PC-3 (cell line): Measurements from ENCODE around the gene ENPP7. TPM values are rescaled to one million over a fixed set of nuclear protein-coding genes. Genes with fewer than 3 reads are reported as not detected.
A peak's percentile ranks its signal among the peaks of the same experiment; 100 is the strongest.

Source experiments
- ATAC-seq: fragments of 200-7000 bp; cut with Tn5 transposase; 2 replicates; pipeline ENCODE4 v1.9.1; 2020; ENCODE audit warnings: mild to moderate bottlenecking, moderate library complexity
- BruUV-seq: library from RNA; stranded (reverse); fragments of 400-500 nt; replicated peaks from 2 replicates; lab custom pipeline; 2021; lab: Mats Ljungman, UMichigan
- CTCF ChIA-PET: fragments of 300-600 bp; sonication (Branson Sonifier 250); formaldehyde crosslinking; loops from one replicate; lab custom pipeline; 2022; ENCODE audit warnings: antibody characterized with exemption; lab: Charles Lee
- POLR2A ChIA-PET: fragments of 300-600 bp; sonication (Branson Sonifier 250); formaldehyde crosslinking; loops from one replicate; lab custom pipeline; 2022; ENCODE audit warnings: antibody characterized with exemption; ENCODE audit not compliant: unreplicated experiment; lab: Charles Lee
- DNase-seq: peaks from one replicate; pipeline ENCODE4 v3.0.0-alpha.2; 2015
- H2AFZ ChIP-seq: fragments of 300-600 bp; sonication (generic); 2 replicates; pipeline ENCODE4 v1.6.0; 2016; ENCODE audit warnings: antibody characterized with exemption, low read length
- H3F3A ChIP-seq: fragments of 300-600 bp; sonication (generic); one replicate; pipeline ENCODE4 v1.6.0; 2017; ENCODE audit warnings: antibody characterized with exemption, low read length, control low read depth, mild to moderate bottlenecking; ENCODE audit not compliant: unreplicated experiment
- H3K27ac ChIP-seq: fragments of 300-600 bp; sonication (generic); 2 replicates; pipeline ENCODE4 v1.5.1; 2016; ENCODE audit warnings: mild to moderate bottlenecking, low read length
- H3K27me3 ChIP-seq: fragments of 300-600 bp; sonication (generic); 2 replicates; pipeline ENCODE4 v1.6.1; 2016; ENCODE audit warnings: low read length, mixed read lengths
- H3K36me3 ChIP-seq: fragments of 300-600 bp; sonication (generic); 2 replicates; pipeline ENCODE4 v1.6.1; 2016; ENCODE audit warnings: low read depth, mixed run types, low read length, mixed read lengths
- H3K4me1 ChIP-seq: fragments of 300-600 bp; sonication (generic); 2 replicates; pipeline ENCODE4 v1.5.1; 2016; ENCODE audit warnings: low read length; ENCODE audit not compliant: insufficient read depth
- H3K4me2 ChIP-seq: fragments of 300-600 bp; sonication (generic); 2 replicates; pipeline ENCODE4 v1.6.0; 2016; ENCODE audit warnings: low read length
- H3K4me3 ChIP-seq: fragments of 300-600 bp; sonication (generic); 2 replicates; pipeline ENCODE4 v1.5.1; 2016; ENCODE audit warnings: mild to moderate bottlenecking, low read length, mixed read lengths
- H3K79me2 ChIP-seq: fragments of 300-600 bp; sonication (generic); 2 replicates; pipeline ENCODE4 v1.6.1; 2017; ENCODE audit warnings: low read length, mixed read lengths
- H3K9ac ChIP-seq: fragments of 300-600 bp; sonication (generic); 2 replicates; pipeline ENCODE4 v1.6.0; 2016; ENCODE audit warnings: mild to moderate bottlenecking, low read length
- H3K9me2 ChIP-seq: fragments of 300-600 bp; sonication (generic); replicated peaks from 2 replicates; pipeline ENCODE4 v1.6.1; 2016; ENCODE audit warnings: mixed run types, low read length, mixed read lengths
- H3K9me3 ChIP-seq: fragments of 300-600 bp; sonication (generic); 2 replicates; pipeline ENCODE4 v1.6.1; 2016; ENCODE audit warnings: low read length, mixed read lengths
- H4K20me1 ChIP-seq: fragments of 300-600 bp; sonication (generic); 2 replicates; pipeline ENCODE4 v1.6.1; 2016; ENCODE audit warnings: low read length, mixed read lengths
- EZH2 ChIP-seq: fragments of 300-600 bp; sonication (generic); IDR thresholded peaks from one replicate; pipeline ENCODE4 v1.6.1; 2017; ENCODE audit warnings: antibody characterized with exemption, mild to moderate bottlenecking, low read length; ENCODE audit not compliant: unreplicated experiment
- EZH2phosphoT487 ChIP-seq: fragments of 300-600 bp; sonication (generic); IDR thresholded peaks from 2 replicates; pipeline ENCODE4 v1.6.1; 2018; ENCODE audit warnings: mild to moderate bottlenecking, antibody characterized with exemption, low read length, borderline replicate concordance
- intact Hi-C: fragments of 100-400 bp; cut with micrococcal nuclease; formaldehyde crosslinking; loops from 2 replicates; pipeline ENCODE4 v1.9.0; 2023
- total RNA-seq: library from RNA; depleted of rRNA; stranded (reverse); fragments of >200 nt; gene quantifications from 2 replicates; pipeline ENCODE4 v1.2.3, GENCODE V29; 2014
- TF ChIP-seq, protein P1 (sequence below): fragments of 300-600 bp; sonication (generic); conservative IDR thresholded peaks from 2 replicates; pipeline ENCODE4 v1.5.1; 2017; ENCODE audit warnings: antibody characterized with exemption, low read depth, mild to moderate bottlenecking, low read length

ENPP7 gene
- total RNA-seq, 1 experiment from 2014 or later = not detected

DNA sequence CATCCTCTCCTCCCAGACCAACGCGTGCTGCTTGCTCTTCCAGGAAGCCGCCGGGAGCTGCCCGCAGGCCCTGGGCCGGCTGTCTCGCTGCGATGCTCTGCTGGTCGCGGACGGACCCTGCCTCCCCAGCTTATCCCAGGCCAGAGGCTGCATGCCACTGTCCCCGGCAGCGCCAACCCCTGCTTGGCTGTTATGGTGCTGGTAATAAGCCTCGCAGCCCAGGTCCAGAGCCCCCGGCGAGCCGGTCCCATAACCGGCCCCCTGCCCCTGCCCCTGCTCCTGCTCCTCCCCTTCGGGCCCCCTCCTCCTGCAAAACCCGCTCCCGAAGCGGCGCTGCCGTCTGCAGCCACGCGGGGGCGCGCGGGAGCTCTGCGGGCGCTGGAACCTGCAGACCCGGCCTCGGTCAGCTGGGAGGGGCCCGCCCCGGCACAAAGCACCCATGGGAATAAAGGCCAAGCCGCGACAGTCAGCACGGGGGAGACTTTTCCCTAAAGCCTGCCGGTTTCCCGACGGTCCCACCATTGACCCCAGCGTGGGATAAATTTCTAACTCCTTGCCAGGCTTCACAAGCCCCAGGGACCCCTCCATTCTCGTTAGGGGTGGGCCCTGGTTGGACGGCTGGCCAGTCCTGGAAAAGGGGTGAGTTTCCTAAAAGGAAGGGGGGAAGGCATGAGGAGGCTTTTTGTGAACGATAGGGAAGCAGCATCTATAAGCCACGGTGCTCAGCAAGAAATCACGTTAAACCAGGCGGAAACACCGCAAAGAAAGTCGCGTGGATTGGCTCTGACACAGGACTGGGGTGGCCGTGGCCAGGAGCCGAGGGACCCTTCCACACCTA lies 11.2 kb downstream of the ENPP7 start:
- Histone ChIP-seq H3K27ac (no peak overlapping the region), H3K4me2 (peak overlapping the region; percentile 87), H3F3A (no peaks in the 10 kb centered on the region), H3K36me3 (no peaks in the 10 kb centered on the region), H3K9ac (no peak overlapping the region), H3K4me1 (peaks cover 36% of the 10 kb centered on the region), H3K79me2 (no peaks in the 10 kb centered on the region), H3K4me3 (peak overlapping the region; percentile 59), H2AFZ (peak overlapping the region; percentile 71), H3K27me3 (no peaks in the 10 kb centered on the region), H3K9me2 (no peaks in the 10 kb centered on the region), H4K20me1 (no peaks in the 10 kb centered on the region), H3K9me3 (no peaks in the 10 kb centered on the region)
- DNase-seq (peak; percentile 87), ATAC-seq (peak; percentile 64)
- ChIA-PET CTCF (interaction anchor here (0.6 to 2.1 kb wide), 11 partner anchors 20 to 743 kb away, joined by 3 to 6 read pairs (median 4); no protein-coding TSS in a partner anchor), POLR2A (interaction anchor here (0.6 to 0.7 kb wide), 2 partner anchors 166 to 249 kb away, joined by 5 read pairs; no protein-coding TSS in a partner anchor)
- intact Hi-C loops = loop anchor here (5.0 to 10.0 kb wide), 2 partner anchors 93 to 175 kb away; partner anchors contain the start of gene CBX4
- BruUV-seq = no TSS peak
- TF ChIP-seq EZH2 (no peak), EZH2phosphoT487 (no peak)
- TF ChIP-seq, protein P1, sequence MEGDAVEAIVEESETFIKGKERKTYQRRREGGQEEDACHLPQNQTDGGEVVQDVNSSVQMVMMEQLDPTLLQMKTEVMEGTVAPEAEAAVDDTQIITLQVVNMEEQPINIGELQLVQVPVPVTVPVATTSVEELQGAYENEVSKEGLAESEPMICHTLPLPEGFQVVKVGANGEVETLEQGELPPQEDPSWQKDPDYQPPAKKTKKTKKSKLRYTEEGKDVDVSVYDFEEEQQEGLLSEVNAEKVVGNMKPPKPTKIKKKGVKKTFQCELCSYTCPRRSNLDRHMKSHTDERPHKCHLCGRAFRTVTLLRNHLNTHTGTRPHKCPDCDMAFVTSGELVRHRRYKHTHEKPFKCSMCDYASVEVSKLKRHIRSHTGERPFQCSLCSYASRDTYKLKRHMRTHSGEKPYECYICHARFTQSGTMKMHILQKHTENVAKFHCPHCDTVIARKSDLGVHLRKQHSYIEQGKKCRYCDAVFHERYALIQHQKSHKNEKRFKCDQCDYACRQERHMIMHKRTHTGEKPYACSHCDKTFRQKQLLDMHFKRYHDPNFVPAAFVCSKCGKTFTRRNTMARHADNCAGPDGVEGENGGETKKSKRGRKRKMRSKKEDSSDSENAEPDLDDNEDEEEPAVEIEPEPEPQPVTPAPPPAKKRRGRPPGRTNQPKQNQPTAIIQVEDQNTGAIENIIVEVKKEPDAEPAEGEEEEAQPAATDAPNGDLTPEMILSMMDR = peak; percentile 98

DNA sequence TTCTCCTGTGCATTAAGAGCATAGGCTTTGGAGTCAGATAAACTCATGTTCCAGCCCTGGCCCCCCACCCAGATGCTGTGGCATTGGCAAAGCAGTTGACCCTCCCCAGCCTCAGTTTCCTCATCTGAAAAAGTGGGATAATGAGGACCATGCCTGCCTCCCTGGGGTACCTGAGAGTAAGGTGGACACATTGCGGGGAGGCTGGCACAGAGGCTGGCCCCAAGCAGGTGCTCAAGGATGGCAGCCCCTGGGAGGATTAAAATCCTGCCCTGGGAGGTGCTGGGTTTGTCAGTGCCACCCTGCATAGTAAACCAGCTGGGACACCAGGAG lies 11.8 kb downstream of the ENPP7 start:
- POLR2A ChIA-PET = interaction anchor here (0.6 to 0.7 kb wide), 2 partner anchors 165 to 249 kb away, joined by 5 read pairs; no protein-coding TSS in a partner anchor
- no peaks in the 10 kb centered on the region for H3K9me3 ChIP-seq
- CTCF ChIA-PET = interaction anchor here (0.6 to 2.1 kb wide), 8 partner anchors 20 to 744 kb away, joined by 3 to 6 read pairs (median 4); no protein-coding TSS in a partner anchor
- H3K4me1 ChIP-seq = peaks cover 38% of the 10 kb centered on the region
- TF ChIP-seq, protein P1 = no peak
- TF ChIP-seq EZH2phosphoT487 (no peak), EZH2 (no peak)
- no peak overlapping the region for H2AFZ ChIP-seq
- H3K4me3 ChIP-seq = no peak overlapping the region
- H3K36me3 ChIP-seq = no peaks in the 10 kb centered on the region
- no peaks in the 10 kb centered on the region for H3F3A ChIP-seq
- BruUV-seq = no TSS peak
- H3K79me2 ChIP-seq = no peaks in the 10 kb centered on the region
- H3K27ac ChIP-seq = no peak overlapping the region
- intact Hi-C loops = loop anchor here (5.0 to 10.0 kb wide), 2 partner anchors 92 to 175 kb away; partner anchors contain the start of gene CBX4
- H3K4me2 ChIP-seq = peak overlapping the region; percentile 87; the same call in 1 of the 2 replicates
- no peaks in the 10 kb centered on the region for H3K9me2 ChIP-seq
- no peak overlapping the region for H3K9ac ChIP-seq
- ATAC-seq = no peak
- H3K27me3 ChIP-seq = 0 out of 2 replicates have a peak, but pooled peaks cover under 1% of the 10 kb centered on the region
- no peak for DNase-seq
- no peaks in the 10 kb centered on the region for H4K20me1 ChIP-seq
